SK-N-SH (cell line): Measurements from ENCODE around the gene CYB561. TPM values are rescaled to one million over a fixed set of nuclear protein-coding genes. Genes with fewer than 3 reads are reported as not detected.

ENCODE experiments used
- CTCF ChIA-PET: fragments of 300-600, 350-600 bp; formaldehyde crosslinking; extraction: SDS; loops from one replicate; lab custom pipeline; 2021; lab: Yijun Ruan, JAX
- POLR2A ChIA-PET: fragments of 350-600 bp; sonication (Branson Sonifier 250); formaldehyde crosslinking; extraction: SDS; loops from one replicate; lab custom pipeline; 2020; ENCODE audit warnings: antibody characterized with exemption, inconsistent platforms; lab: Yijun Ruan, JAX
- DNase-seq: peaks from one replicate; pipeline ENCODE4 v3.0.0; 2012
- H2AFZ ChIP-seq: fragments of 200-600 bp; sonication (generic); 2 replicates; pipeline ENCODE4 v1.8.1; 2016; ENCODE audit warnings: antibody characterized with exemption, mild to moderate bottlenecking, low read depth
- H3F3A ChIP-seq: fragments of 200-600 bp; sonication (generic); replicated peaks from 2 replicates; pipeline ENCODE3; 2016; ENCODE audit warnings: antibody characterized with exemption, mild to moderate bottlenecking; ENCODE audit not compliant: insufficient read depth
- H3K27ac ChIP-seq, 2 experiments: fragments of 200-500 bp in 1 of 2; fragments of 200-600 bp in 1 of 2; sonication (Bioruptor generic) in 1 of 2; sonication (generic), shearing (Covaris generic) in 1 of 2; 2 replicates each; pipeline versions ENCODE4 v1.5.1 to v1.6.1; 2014 to 2016; ENCODE audit warnings: low read depth in 2 of 2, inconsistent platforms in 1 of 2, low read length in 1 of 2, mild to moderate bottlenecking in 1 of 2, mixed read lengths in 1 of 2
- H3K27me3 ChIP-seq: fragments of 200-600 bp; sonication (generic), shearing (Covaris generic); 2 replicates; pipeline ENCODE4 v1.6.1; 2016; ENCODE audit warnings: mixed run types; ENCODE audit not compliant: insufficient read depth
- H3K36me3 ChIP-seq, 2 experiments: fragments of 200-500 bp in 1 of 2; fragments of 200-600 bp in 1 of 2; sonication (Bioruptor generic) in 1 of 2; sonication (generic) in 1 of 2; replicated peaks in 1 of 2; 2 replicates each; pipeline versions ENCODE3 to v1.5.1; 2014 to 2016; ENCODE audit warnings: low read length in 1 of 2, mild to moderate bottlenecking in 1 of 2; ENCODE audit not compliant: insufficient read depth in 2 of 2, control insufficient read depth in 1 of 2
- H3K4me1 ChIP-seq, 2 experiments: fragments of 200-500 bp in 1 of 2; fragments of 200-600 bp in 1 of 2; sonication (Bioruptor generic) in 1 of 2; sonication (generic), shearing (Covaris generic) in 1 of 2; 2 replicates each; pipeline versions ENCODE4 v1.5.1 to v1.6.1; 2014 to 2016; ENCODE audit warnings: low read depth in 1 of 2, low read length in 1 of 2, mixed run types in 1 of 2; ENCODE audit not compliant: insufficient read depth in 2 of 2, control insufficient read depth in 1 of 2
- H3K4me2 ChIP-seq: fragments of 200-600 bp; sonication (generic), shearing (Covaris generic); 2 replicates; pipeline ENCODE4 v1.6.1; 2017; ENCODE audit warnings: mixed run types
- H3K4me3 ChIP-seq, 2 experiments: fragments of 200-500 bp in 1 of 2; fragments of 200-600 bp in 1 of 2; sonication (Bioruptor generic) in 1 of 2; sonication (generic), shearing (Covaris generic) in 1 of 2; 2 replicates each; pipeline versions ENCODE4 v1.5.1 to v1.8.1; 2014 to 2016; ENCODE audit warnings: low read depth in 2 of 2, inconsistent platforms in 1 of 2, low read length in 1 of 2, mild to moderate bottlenecking in 1 of 2, mixed read lengths in 1 of 2, moderate library complexity in 1 of 2
- H3K79me2 ChIP-seq: fragments of 200-600 bp; sonication (generic); 2 replicates; pipeline ENCODE4 v1.8.1; 2017; ENCODE audit warnings: mild to moderate bottlenecking; ENCODE audit not compliant: insufficient read depth
- H3K9ac ChIP-seq: fragments of 200-600 bp; sonication (generic); 2 replicates; pipeline ENCODE4 v1.6.1; 2017; ENCODE audit warnings: mixed run types
- H3K9me2 ChIP-seq: fragments of 200-600 bp; sonication (generic); 2 replicates; pipeline ENCODE4 v1.6.1; 2017; ENCODE audit warnings: mixed run types
- H3K9me3 ChIP-seq: fragments of 200-600 bp; sonication (generic); 2 replicates; pipeline ENCODE4 v1.6.1; 2017; ENCODE audit warnings: mixed run types, mild to moderate bottlenecking, moderate library complexity
- H4K20me1 ChIP-seq: fragments of 200-600 bp; sonication (generic); 2 replicates; pipeline ENCODE4 v1.6.1; 2017; ENCODE audit warnings: mild to moderate bottlenecking, mixed run types; ENCODE audit not compliant: insufficient read depth
- MAX ChIP-seq: IDR thresholded peaks from 2 replicates; pipeline ENCODE4 v1.4.0; 2012; ENCODE audit warnings: low read depth
- RFX5 ChIP-seq: IDR thresholded peaks from 2 replicates; pipeline ENCODE4 v1.6.1; 2012; ENCODE audit warnings: mild to moderate bottlenecking, improper control_type of control experiment, low read length
- USF2 ChIP-seq: fragments of 150-350 bp; IDR thresholded peaks from 2 replicates; pipeline ENCODE4 v1.6.1; 2017; ENCODE audit warnings: antibody characterized with exemption, low read length, low read depth, borderline replicate concordance
- ZBTB33 ChIP-seq: IDR thresholded peaks from 2 replicates; pipeline ENCODE4 v1.4.0; 2012; ENCODE audit warnings: low read depth, borderline replicate concordance
- WGBS: methylation state at CpG from one replicate; pipeline ENCODE4 v1.1.6; 2017; ENCODE audit warnings: low lambda C conversion rate; 5-methylcytosine and 5-hydroxymethylcytosine counted together
- polyA plus RNA-seq, 3 experiments: library from polyadenylated mRNA; depleted of rRNA; stranded (reverse); fragments of >200 nt; gene quantifications; 2 replicates each; pipeline ENCODE4 v1.2.3, GENCODE V29; 2012
- TF ChIP-seq, protein P1 (sequence below): fragments of 150-350 bp; IDR thresholded peaks from 2 replicates; pipeline ENCODE4 v1.6.1; 2016; ENCODE audit warnings: mild to moderate bottlenecking, low read depth, low read length

The CYB561 gene
- polyA plus RNA-seq, 1 of the 3 experiments (the other 2 are of a cell fraction) = 28.3 TPM

DNA sequence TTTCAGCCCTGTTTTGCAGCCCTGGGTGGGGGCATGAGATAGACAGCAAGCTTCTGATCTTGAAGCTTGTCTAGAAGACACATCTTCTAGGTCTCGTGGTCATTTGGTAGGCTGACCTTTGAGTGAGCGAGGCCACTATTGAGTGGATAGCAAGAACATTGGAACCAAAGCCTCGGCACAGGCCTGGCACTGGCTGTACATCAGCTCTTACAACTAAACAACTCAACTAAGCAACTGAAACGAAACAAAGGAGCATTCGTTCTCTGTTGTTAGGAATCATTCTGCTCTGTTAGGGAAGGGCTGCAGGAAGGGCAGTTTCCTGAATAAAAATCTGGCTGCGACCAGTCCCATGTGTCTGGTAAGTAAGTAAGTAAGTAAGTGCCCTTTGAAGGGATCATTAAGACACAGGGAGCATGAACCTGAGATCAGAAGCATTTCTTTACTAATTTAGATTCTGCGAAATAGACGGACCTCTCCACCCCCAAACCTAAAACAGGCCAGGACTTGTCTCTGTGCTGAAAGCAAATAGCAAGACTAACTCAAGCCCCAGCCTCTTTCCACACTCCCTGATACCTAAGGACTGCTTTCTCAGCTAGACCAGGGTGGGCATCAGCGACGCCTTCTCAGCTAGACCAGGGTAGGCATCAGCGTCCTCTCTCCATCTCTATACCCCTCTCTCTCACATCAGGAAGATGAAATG lies 22.7 kb downstream of the CYB561 start:
- H3K79me2 ChIP-seq = no peaks in the 10 kb centered on the region
- peaks cover 16% of the 10 kb centered on the region for H3F3A ChIP-seq
- H3K9ac ChIP-seq = no peak overlapping the region
- no peaks in the 10 kb centered on the region for H4K20me1 ChIP-seq
- peaks cover 0 to 38% of the 10 kb centered on the region in 2 experiments; a peak in 2 of 4 replicates for H3K4me1 ChIP-seq
- no peak overlapping the region for H3K4me3 ChIP-seq
- ChIA-PET CTCF (interaction anchor here (0.7 to 27.2 kb wide), 9 partner anchors 8 to 190 kb away, joined by 3 to 827 read pairs (median 62); partner anchors contain the start of genes ACE, CYB561, MAP3K3 and TACO1), POLR2A (interaction anchor here (0.7 to 13.8 kb wide), 3 partner anchors 8 to 55 kb away, joined by 4 to 572 read pairs (median 193); partner anchors contain the start of genes ACE and CYB561)
- 91% methylated on average over 11 of the region's 11 CpGs for WGBS
- H3K27me3 ChIP-seq = no peaks in the 10 kb centered on the region
- DNase-seq = no peak
- H3K4me2 ChIP-seq = no peak overlapping the region
- H3K9me2 ChIP-seq = no peaks in the 10 kb centered on the region
- peaks cover 20 to 82% of the 10 kb centered on the region in 2 experiments for H3K36me3 ChIP-seq
- no peaks in the 10 kb centered on the region for H3K9me3 ChIP-seq
- peak overlapping the region in 1 of 2 experiments; percentile 20; a peak in 1 of 4 replicates for H3K27ac ChIP-seq
- TF ChIP-seq MAX = no peak
- H2AFZ ChIP-seq = no peak overlapping the region

DNA sequence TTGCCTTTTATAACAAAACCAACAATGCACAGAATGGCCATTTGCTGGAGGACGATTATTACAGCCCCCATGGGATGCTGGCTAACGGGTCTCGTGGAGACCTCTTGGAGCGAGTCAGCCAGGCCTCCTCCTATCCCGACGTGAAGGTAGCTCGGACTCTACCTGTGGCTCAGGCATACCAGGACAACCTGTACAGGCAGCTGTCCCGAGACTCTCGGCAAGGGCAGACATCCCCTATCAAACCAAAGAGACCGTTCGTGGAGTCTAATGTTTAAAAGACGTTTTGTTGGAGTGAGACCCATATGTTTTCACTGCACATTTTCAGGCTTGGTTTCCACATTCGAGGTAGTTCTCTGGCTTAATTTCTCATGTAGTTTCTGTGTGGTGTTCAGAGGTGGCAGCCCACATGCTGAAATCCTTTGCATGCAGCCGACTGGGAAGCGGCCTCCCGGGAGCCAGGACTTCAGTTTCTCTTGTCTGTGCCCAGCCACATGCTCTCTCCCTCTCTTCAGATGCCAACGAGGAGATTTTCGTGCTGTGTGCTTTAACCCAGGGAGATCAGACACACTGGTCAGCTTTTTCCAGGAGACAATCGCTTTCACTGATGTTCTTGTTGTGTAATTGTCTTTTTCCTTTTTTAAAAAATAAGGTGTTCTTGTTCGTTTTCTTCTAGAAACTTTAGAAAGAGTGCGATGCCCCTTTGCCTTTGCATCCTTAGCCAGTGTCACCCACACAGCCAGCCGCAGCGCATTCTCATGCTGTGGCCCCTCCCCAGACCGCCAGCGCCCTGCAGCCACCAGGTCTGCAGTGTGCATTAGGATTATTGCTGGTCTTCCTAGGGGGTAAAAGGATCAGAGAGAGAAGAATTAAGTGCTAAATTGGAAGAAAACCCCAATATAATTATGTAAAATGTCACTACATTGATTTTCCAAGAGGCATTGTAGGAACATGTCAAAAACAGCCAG lies 24.1 kb downstream of the CYB561 start:
- H3K4me1 ChIP-seq = peaks cover 0 to 24% of the 10 kb centered on the region in 2 experiments; a peak in 2 of 4 replicates
- no peaks in the 10 kb centered on the region for H4K20me1 ChIP-seq
- DNase-seq = no peak
- TF ChIP-seq USF2 = no peak
- no peak for TF ChIP-seq MAX
- no peak for TF ChIP-seq RFX5
- TF ChIP-seq, protein P1, sequence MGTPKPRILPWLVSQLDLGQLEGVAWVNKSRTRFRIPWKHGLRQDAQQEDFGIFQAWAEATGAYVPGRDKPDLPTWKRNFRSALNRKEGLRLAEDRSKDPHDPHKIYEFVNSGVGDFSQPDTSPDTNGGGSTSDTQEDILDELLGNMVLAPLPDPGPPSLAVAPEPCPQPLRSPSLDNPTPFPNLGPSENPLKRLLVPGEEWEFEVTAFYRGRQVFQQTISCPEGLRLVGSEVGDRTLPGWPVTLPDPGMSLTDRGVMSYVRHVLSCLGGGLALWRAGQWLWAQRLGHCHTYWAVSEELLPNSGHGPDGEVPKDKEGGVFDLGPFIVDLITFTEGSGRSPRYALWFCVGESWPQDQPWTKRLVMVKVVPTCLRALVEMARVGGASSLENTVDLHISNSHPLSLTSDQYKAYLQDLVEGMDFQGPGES = no peak
- TF ChIP-seq ZBTB33 = no peak
- H3K4me2 ChIP-seq = no peak overlapping the region
- H3K79me2 ChIP-seq = no peaks in the 10 kb centered on the region
- H3K9ac ChIP-seq = no peak overlapping the region
- H3K4me3 ChIP-seq = no peak overlapping the region
- H3K9me3 ChIP-seq = no peaks in the 10 kb centered on the region
- H3F3A ChIP-seq = peaks cover 16% of the 10 kb centered on the region
- H2AFZ ChIP-seq = no peak overlapping the region
- H3K9me2 ChIP-seq = no peaks in the 10 kb centered on the region
- WGBS = 90% methylated on average over 20 of the region's 25 CpGs
- ChIA-PET CTCF (interaction anchor here (8.8 to 27.2 kb wide), 3 partner anchors 14 to 56 kb away, joined by 68 to 708 read pairs (median 575); partner anchors contain the start of genes ACE and CYB561), POLR2A (no interaction called here)
- H3K36me3 ChIP-seq = peaks cover 31 to 85% of the 10 kb centered on the region in 2 experiments
- peak overlapping the region in 1 of 2 experiments; percentile 53; a peak in 2 of 4 replicates for H3K27ac ChIP-seq
- no peaks in the 10 kb centered on the region for H3K27me3 ChIP-seq
